Glutamatergic neuron (in vitro differentiated cells): ENCODE data around the gene SRRM4. TPM values are rescaled to one million over a fixed set of nuclear protein-coding genes. Genes with fewer than 3 reads are reported as not detected.

Source experiments
- DNase-seq: peaks from one replicate; pipeline ENCODE4 v3.0.0; 2022
- H3K27ac Mint-ChIP-seq: one replicate; pipeline ENCODE4 v1.8.0; 2020; ENCODE audit warnings: mild to moderate bottlenecking, mixed read lengths, inconsistent platforms; ENCODE audit not compliant: unreplicated experiment
- H3K27me3 Mint-ChIP-seq: one replicate; pipeline ENCODE4 v1.8.0; 2020; ENCODE audit warnings: mild to moderate bottlenecking, moderate library complexity, mixed read lengths, inconsistent platforms; ENCODE audit not compliant: unreplicated experiment
- H3K36me3 Mint-ChIP-seq: one replicate; pipeline ENCODE4 v1.8.0; 2020; ENCODE audit warnings: mild to moderate bottlenecking, mixed read lengths, inconsistent platforms; ENCODE audit not compliant: unreplicated experiment
- H3K4me1 Mint-ChIP-seq: one replicate; pipeline ENCODE4 v1.8.0; 2020; ENCODE audit warnings: mild to moderate bottlenecking, low read depth, mixed read lengths, inconsistent platforms; ENCODE audit not compliant: unreplicated experiment
- H3K4me3 Mint-ChIP-seq: one replicate; pipeline ENCODE4 v1.8.0; 2020; ENCODE audit warnings: mild to moderate bottlenecking, mixed read lengths, inconsistent platforms; ENCODE audit not compliant: unreplicated experiment
- H3K9me3 Mint-ChIP-seq: one replicate; pipeline ENCODE4 v1.8.0; 2020; ENCODE audit warnings: mild to moderate bottlenecking, moderate library complexity, mixed read lengths, inconsistent platforms; ENCODE audit not compliant: unreplicated experiment
- total RNA-seq: library from RNA; stranded (reverse); fragmentation: NEBNext Ultra II Directional; extraction: Animal tissue kit (Norgen Biotek cat#: 25700); gene quantifications from one replicate; pipeline ENCODE4 v1.2.1, GENCODE V29; 2021; ENCODE audit not compliant: unreplicated experiment
- TF ChIP-seq, protein P1 (sequence below): fragments of 200-600 bp; sonication (generic); IDR thresholded peaks from one replicate; pipeline ENCODE4 v1.5.0; 2021; ENCODE audit not compliant: partially characterized antibody, unreplicated experiment

Gene SRRM4
- total RNA-seq, 1 donor from 2014 or later: 183 TPM

DNA sequence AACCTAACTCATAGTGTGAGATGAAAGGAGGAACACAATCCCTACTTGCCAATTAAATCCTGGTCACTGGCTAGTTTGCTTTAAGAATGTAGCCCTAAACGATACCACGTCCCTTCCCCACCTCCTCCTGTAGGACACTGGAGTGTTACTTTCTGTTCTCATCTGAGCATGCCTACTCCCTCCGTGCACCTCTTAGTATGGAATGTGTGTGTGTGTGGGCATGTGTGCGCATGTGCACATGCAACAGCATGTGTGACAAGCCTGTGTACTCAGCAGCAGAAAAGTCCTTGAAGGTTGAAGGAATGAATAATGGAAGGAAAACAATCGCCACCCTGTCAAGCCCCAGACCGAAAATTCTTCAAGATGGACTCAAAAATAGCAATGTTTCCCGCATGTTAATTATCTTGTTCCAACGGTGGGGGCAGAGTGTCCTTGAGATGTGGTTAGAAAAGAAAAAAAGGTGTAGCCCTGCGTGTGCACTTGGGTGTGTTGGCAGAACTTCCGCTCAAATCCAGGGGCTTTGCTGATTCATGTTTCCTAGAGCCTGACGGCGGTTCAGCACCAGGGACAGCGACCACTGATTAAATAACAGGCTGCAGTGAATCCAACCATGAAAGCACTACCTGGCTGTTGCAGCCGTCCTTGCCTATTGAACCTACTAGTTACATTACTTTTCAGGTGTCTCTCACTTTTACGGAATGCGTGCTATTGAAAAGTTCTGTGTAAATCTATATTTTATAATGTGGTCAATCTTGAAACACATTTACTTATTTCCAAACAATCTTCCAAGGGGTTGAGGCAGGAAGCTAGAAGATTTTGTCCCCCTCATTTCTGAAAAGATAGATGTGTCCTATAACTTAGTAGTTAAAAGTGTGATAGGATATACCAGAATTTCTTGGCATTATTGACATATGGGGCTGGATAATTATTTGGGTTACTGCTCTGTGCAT lies 79.8 kb downstream of the SRRM4 start:
- peaks cover 48% of the 10 kb centered on the region for H3K4me1 Mint-ChIP-seq
- H3K36me3 Mint-ChIP-seq: peaks cover 16% of the 10 kb centered on the region
- peak overlapping the region; percentile 10 for H3K27ac Mint-ChIP-seq
- TF ChIP-seq, protein P1, sequence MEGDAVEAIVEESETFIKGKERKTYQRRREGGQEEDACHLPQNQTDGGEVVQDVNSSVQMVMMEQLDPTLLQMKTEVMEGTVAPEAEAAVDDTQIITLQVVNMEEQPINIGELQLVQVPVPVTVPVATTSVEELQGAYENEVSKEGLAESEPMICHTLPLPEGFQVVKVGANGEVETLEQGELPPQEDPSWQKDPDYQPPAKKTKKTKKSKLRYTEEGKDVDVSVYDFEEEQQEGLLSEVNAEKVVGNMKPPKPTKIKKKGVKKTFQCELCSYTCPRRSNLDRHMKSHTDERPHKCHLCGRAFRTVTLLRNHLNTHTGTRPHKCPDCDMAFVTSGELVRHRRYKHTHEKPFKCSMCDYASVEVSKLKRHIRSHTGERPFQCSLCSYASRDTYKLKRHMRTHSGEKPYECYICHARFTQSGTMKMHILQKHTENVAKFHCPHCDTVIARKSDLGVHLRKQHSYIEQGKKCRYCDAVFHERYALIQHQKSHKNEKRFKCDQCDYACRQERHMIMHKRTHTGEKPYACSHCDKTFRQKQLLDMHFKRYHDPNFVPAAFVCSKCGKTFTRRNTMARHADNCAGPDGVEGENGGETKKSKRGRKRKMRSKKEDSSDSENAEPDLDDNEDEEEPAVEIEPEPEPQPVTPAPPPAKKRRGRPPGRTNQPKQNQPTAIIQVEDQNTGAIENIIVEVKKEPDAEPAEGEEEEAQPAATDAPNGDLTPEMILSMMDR: no peak
- H3K9me3 Mint-ChIP-seq: peaks cover 13% of the 10 kb centered on the region
- peaks cover 4% of the 10 kb centered on the region for H3K27me3 Mint-ChIP-seq
- H3K4me3 Mint-ChIP-seq: peak overlapping the region; percentile 40
- DNase-seq: no peak

DNA sequence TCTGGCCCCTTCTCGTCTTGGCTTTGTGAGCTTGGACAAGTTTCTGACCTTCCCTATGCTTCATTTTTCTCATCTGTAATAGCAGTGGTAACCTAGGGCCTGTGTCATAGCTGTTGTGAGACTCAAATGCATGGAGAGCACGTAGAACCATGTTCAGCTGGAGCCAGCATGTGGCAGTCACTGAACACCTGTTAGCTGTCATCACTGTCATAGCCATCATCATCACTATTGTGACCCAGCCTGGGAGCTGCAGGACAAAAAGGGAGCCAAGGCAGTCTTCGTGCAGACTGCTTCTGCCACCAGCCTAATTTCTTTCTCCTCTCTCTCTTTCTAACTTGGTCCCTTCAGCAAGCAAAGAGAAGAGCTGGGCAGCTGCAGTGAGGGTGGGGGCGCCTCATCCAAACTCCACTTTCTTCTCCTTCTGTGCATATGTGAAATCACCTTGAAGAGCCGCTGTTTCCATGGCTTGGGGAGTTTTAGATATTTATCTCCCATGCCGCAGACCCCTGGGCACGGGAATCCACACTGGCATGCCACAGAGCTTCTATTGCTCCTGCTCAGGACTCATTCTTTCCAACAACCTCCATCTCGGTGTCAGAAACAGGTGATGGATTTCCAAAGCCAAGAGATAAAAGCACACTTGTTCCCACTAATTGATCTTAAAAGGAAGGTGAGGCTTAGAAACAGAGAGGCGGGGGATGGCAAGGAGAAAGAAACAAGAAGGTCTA lies 87.0 kb downstream of the SRRM4 start:
- no peak for DNase-seq
- Mint-ChIP-seq H3K27me3 (no peaks in the 10 kb centered on the region), H3K4me3 (no peak overlapping the region), H3K4me1 (peaks cover 42% of the 10 kb centered on the region), H3K9me3 (no peaks in the 10 kb centered on the region), H3K36me3 (no peaks in the 10 kb centered on the region), H3K27ac (no peak overlapping the region)
- TF ChIP-seq, protein P1: no peak

DNA sequence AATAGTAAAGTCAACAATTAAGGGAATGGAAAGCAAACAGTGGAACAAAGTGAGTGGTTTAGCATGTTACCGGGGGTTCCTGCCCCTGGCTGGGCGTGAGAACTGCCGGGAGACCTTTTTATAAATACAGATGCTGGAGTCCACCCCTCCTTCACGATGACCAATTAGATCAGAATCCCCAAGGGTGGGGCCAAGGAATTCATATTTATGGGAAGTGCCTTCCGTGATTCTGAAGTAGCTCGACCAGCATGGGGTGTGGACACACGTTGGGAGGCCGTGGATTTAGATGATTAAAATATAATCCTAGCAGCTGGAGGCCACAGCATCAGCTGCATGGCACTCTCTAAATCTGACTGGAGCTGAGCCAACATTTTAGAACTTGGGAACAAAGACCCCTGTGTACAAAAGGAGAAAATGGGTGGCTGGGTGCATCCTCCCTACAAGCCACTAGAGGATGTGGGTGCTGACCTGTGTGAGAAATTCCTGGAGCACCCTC lies 87.9 kb downstream of the SRRM4 start:
- no peaks in the 10 kb centered on the region for H3K36me3 Mint-ChIP-seq
- H3K4me1 Mint-ChIP-seq: peaks cover 35% of the 10 kb centered on the region
- H3K27me3 Mint-ChIP-seq: no peaks in the 10 kb centered on the region
- no peaks in the 10 kb centered on the region for H3K9me3 Mint-ChIP-seq
- TF ChIP-seq, protein P1: no peak
- no peak overlapping the region for H3K27ac Mint-ChIP-seq
- no peak overlapping the region for H3K4me3 Mint-ChIP-seq
- DNase-seq: no peak

DNA sequence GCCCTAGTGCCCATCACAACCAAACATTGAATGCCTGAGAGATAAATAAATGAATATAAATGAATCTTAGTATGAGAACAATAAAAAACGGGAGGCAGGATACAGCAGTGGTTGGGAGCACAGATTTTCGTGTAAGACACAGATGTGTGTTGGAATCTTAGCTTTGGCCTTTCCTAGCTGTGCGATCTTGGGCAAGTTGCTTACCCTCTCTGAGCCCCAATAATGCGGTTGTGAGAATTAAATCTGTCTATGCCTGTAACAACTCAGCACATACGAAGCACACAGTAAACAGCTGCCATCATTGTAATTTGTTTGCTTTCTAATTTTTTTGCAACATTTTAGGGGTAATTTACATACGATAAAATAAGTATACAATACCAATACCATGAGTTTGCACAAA lies 89.8 kb downstream of the SRRM4 start:
- peaks cover 35% of the 10 kb centered on the region for H3K4me1 Mint-ChIP-seq
- no peaks in the 10 kb centered on the region for H3K27me3 Mint-ChIP-seq
- H3K36me3 Mint-ChIP-seq: no peaks in the 10 kb centered on the region
- no peak for DNase-seq
- H3K9me3 Mint-ChIP-seq: no peaks in the 10 kb centered on the region
- no peak overlapping the region for H3K4me3 Mint-ChIP-seq
- H3K27ac Mint-ChIP-seq: no peak overlapping the region
- TF ChIP-seq, protein P1: no peak
